PC-9 (cell line): ENCODE data around the gene CDKN2B. TPM values are rescaled to one million over a fixed set of nuclear protein-coding genes. Genes with fewer than 3 reads are reported as not detected.

Experiments
- BruUV-seq: library from RNA; stranded (reverse); fragments of 400-500 nt; replicated peaks from 2 replicates; lab custom pipeline; 2021; lab: Mats Ljungman, UMichigan
- CTCF ChIA-PET: fragments of 300-600 bp; sonication (Branson Sonifier 250); formaldehyde crosslinking; loops from one replicate; lab custom pipeline; 2022; ENCODE audit warnings: antibody characterized with exemption; lab: Charles Lee
- POLR2A ChIA-PET: fragments of 300-600 bp; sonication (Branson Sonifier 250); formaldehyde crosslinking; loops from one replicate; lab custom pipeline; 2022; ENCODE audit warnings: antibody characterized with exemption; ENCODE audit not compliant: unreplicated experiment; lab: Charles Lee
- DNase-seq, 2 experiments: peaks; one replicate each; pipeline versions ENCODE4 v3.0.0 to v3.0.0-alpha.2; 2015 to 2022; ENCODE audit warnings: mixed read lengths in 1 of 2
- H2AFZ ChIP-seq: fragments of 200-600 bp; sonication (generic); 2 replicates; pipeline ENCODE4 v1.8.1; 2017; ENCODE audit warnings: antibody characterized with exemption
- H3F3A ChIP-seq: fragments of 200-600 bp; sonication (generic); 2 replicates; pipeline ENCODE4 v1.8.1; 2017; ENCODE audit warnings: antibody characterized with exemption, mild to moderate bottlenecking, low read depth; ENCODE audit not compliant: insufficient read depth
- H3K27ac ChIP-seq: fragments of 200-600 bp; sonication (generic); 2 replicates; pipeline ENCODE4 v1.6.1; 2016; ENCODE audit warnings: mixed run types
- H3K27me3 ChIP-seq: fragments of 200-600 bp; sonication (generic); 2 replicates; pipeline ENCODE4 v1.6.1; 2016; ENCODE audit warnings: low read depth, mixed run types; ENCODE audit not compliant: insufficient read depth
- H3K36me3 ChIP-seq: fragments of 200-600 bp; sonication (generic); 2 replicates; pipeline ENCODE4 v1.6.1; 2016; ENCODE audit warnings: low read depth, mixed run types
- H3K4me1 ChIP-seq: fragments of 200-600 bp; sonication (generic); replicated peaks from 2 replicates; pipeline ENCODE4 v1.6.1; 2016; ENCODE audit warnings: mixed run types; ENCODE audit not compliant: insufficient read depth
- H3K4me2 ChIP-seq: fragments of 200-600 bp; sonication (generic); 2 replicates; pipeline ENCODE4 v1.6.1; 2017; ENCODE audit warnings: mixed run types
- H3K4me3 ChIP-seq: fragments of 200-600 bp; sonication (generic); 2 replicates; pipeline ENCODE4 v1.6.1; 2016; ENCODE audit warnings: mixed run types
- H3K79me2 ChIP-seq: fragments of 200-600 bp; sonication (generic); 2 replicates; pipeline ENCODE4 v1.6.1; 2017; ENCODE audit warnings: low read depth, mixed run types
- H3K9me2 ChIP-seq: fragments of 200-600 bp; sonication (generic); 2 replicates; pipeline ENCODE4 v1.8.1; 2017; ENCODE audit warnings: mild to moderate bottlenecking; ENCODE audit not compliant: insufficient read depth
- H3K9me3 ChIP-seq: fragments of 200-600 bp; sonication (generic); 2 replicates; pipeline ENCODE4 v1.8.1; 2016; ENCODE audit warnings: low read depth; ENCODE audit not compliant: insufficient read depth
- H4K20me1 ChIP-seq: fragments of 200-600 bp; sonication (generic); 2 replicates; pipeline ENCODE4 v1.8.1; 2017; ENCODE audit not compliant: insufficient read depth
- CTCF ChIP-seq: fragments of 200-600 bp; sonication (generic); conservative IDR thresholded peaks from 2 replicates; pipeline ENCODE4 v1.6.1; 2017; ENCODE audit warnings: mixed run types, antibody characterized with exemption, mild to moderate bottlenecking, moderate library complexity
- EZH2 ChIP-seq: fragments of 200-600 bp; sonication (generic); IDR thresholded peaks from 2 replicates; pipeline ENCODE4 v1.8.0; 2017; ENCODE audit warnings: antibody characterized with exemption, low read depth
- intact Hi-C: fragments of 100-400 bp; cut with micrococcal nuclease; formaldehyde crosslinking; loops from one replicate; pipeline ENCODE4 v1.10.0; 2022; ENCODE audit not compliant: unreplicated experiment
- total RNA-seq: library from RNA; stranded (reverse); gene quantifications from 2 replicates; pipeline ENCODE4 v1.2.3, GENCODE V29; 2021

Gene CDKN2B
- total RNA-seq, 1 experiment from 2014 or later: 33.8 TPM

- H3K27ac ChIP-seq: 0 out of 2 replicates have a peak overlapping the region, but pooled peaks have one; percentile 6
- H3K36me3 ChIP-seq: no peaks in the 10 kb centered on the region
- H3K4me1 ChIP-seq: peaks cover 36% of the 10 kb centered on the region
- no peaks in the 10 kb centered on the region for H3K9me2 ChIP-seq
- H2AFZ ChIP-seq: no peak overlapping the region
- H3K27me3 ChIP-seq: no peaks in the 10 kb centered on the region
- no peak for TF ChIP-seq CTCF
- TF ChIP-seq EZH2: no peak
- H3F3A ChIP-seq: peaks cover 19% of the 10 kb centered on the region
- H3K9me3 ChIP-seq: no peaks in the 10 kb centered on the region
- no peak overlapping the region for H3K4me2 ChIP-seq
- CTCF ChIA-PET: no interaction called here
- BruUV-seq: no TSS peak
- DNase-seq: no peak
- no peaks in the 10 kb centered on the region for H4K20me1 ChIP-seq
- H3K79me2 ChIP-seq: no peaks in the 10 kb centered on the region
- no peak overlapping the region for H3K4me3 ChIP-seq
- POLR2A ChIA-PET: no interaction called here
- intact Hi-C loops: no loop called here
These were observed 36.3 kb upstream of the CDKN2B start for GRCh38 chr9:22045423-22045822.

GRCh38 chr9:22044583-22044982 lies 35.5 kb upstream of the CDKN2B start:
- H3K9me2 ChIP-seq: no peaks in the 10 kb centered on the region
- no TSS peak for BruUV-seq
- DNase-seq: peak in 1 of 2 experiments; percentile 53
- H3K4me3 ChIP-seq: no peak overlapping the region
- peaks cover 25% of the 10 kb centered on the region for H3F3A ChIP-seq
- no peak for TF ChIP-seq EZH2
- no peak for TF ChIP-seq CTCF
- no peaks in the 10 kb centered on the region for H3K9me3 ChIP-seq
- H3K36me3 ChIP-seq: no peaks in the 10 kb centered on the region
- ChIA-PET POLR2A (no interaction called here), CTCF (no interaction called here)
- intact Hi-C loops: loop anchor here (5.0 kb wide), 2 partner anchors 58 to 173 kb away; no protein-coding TSS in a partner anchor
- no peaks in the 10 kb centered on the region for H4K20me1 ChIP-seq
- H3K4me1 ChIP-seq: peaks cover 44% of the 10 kb centered on the region
- H3K4me2 ChIP-seq: no peak overlapping the region
- H3K27me3 ChIP-seq: no peaks in the 10 kb centered on the region
- no peak overlapping the region for H2AFZ ChIP-seq
- H3K79me2 ChIP-seq: no peaks in the 10 kb centered on the region
- H3K27ac ChIP-seq: 0 out of 2 replicates have a peak overlapping the region, but pooled peaks have one; percentile 25

GRCh38 chr9:22043928-22044327 lies 34.8 kb upstream of the CDKN2B start:
- H3K9me3 ChIP-seq: no peaks in the 10 kb centered on the region
- TF ChIP-seq CTCF: no peak
- TF ChIP-seq EZH2: no peak
- no peaks in the 10 kb centered on the region for H3K79me2 ChIP-seq
- H3F3A ChIP-seq: peaks cover 25% of the 10 kb centered on the region
- BruUV-seq: no TSS peak
- no peaks in the 10 kb centered on the region for H3K36me3 ChIP-seq
- no peak overlapping the region for H3K4me3 ChIP-seq
- no peak overlapping the region for H3K4me2 ChIP-seq
- peak overlapping the region; percentile 25; the same call in 1 of the 2 replicates for H3K27ac ChIP-seq
- intact Hi-C loops: loop anchor here (5.0 kb wide), 2 partner anchors 58 to 173 kb away; no protein-coding TSS in a partner anchor
- ChIA-PET POLR2A (no interaction called here), CTCF (no interaction called here)
- no peak for DNase-seq
- no peaks in the 10 kb centered on the region for H3K27me3 ChIP-seq
- H2AFZ ChIP-seq: no peak overlapping the region
- peaks cover 50% of the 10 kb centered on the region for H3K4me1 ChIP-seq
- no peaks in the 10 kb centered on the region for H3K9me2 ChIP-seq
- H4K20me1 ChIP-seq: no peaks in the 10 kb centered on the region
